Lower leg skin (tissue), 4 donors: ENCODE data around the gene KCNMB4. TPM values are rescaled to one million over a fixed set of nuclear protein-coding genes. Genes with fewer than 3 reads are reported as not detected.
A peak's percentile ranks its signal among the peaks of the same experiment; 100 is the strongest.

Source experiments
- DNase-seq, 2 donors: peaks; one replicate each; pipeline ENCODE4 v3.0.0-alpha.2; 2019; ENCODE audit warnings: low spot score in 2 of 2
- H3K4me3 ChIP-seq: fragments of 200-600 bp; sonication (generic); 2 replicates; pipeline ENCODE4 v1.5.1; 2017; ENCODE audit warnings: mild to moderate bottlenecking, low read depth; ENCODE audit not compliant: poor library complexity, severe bottlenecking
- POLR2A ChIP-seq, 2 donors: fragments of 450-650 bp; IDR thresholded peaks; one replicate each; pipeline ENCODE4 v1.6.1; 2016 to 2017; ENCODE audit warnings: antibody characterized with exemption in 2 of 2, mild to moderate bottlenecking in 1 of 2, moderate library complexity in 1 of 2
- WGBS, 2 donors: methylation state at CpG; one replicate each; pipeline ENCODE4 v1.1.5; 2018; 5-methylcytosine and 5-hydroxymethylcytosine counted together
- intact Hi-C: fragments of 100-400 bp; cut with DNase I; formaldehyde crosslinking; loops from one replicate; pipeline ENCODE4 v1.15.0; 2023; ENCODE audit warnings: low total_unique reads
- total RNA-seq, 4 donors: library from RNA; depleted of rRNA; stranded (reverse); fragments of >200 nt; gene quantifications; one replicate each; pipeline ENCODE4 v1.1.0, GENCODE V29; 2016
- TF ChIP-seq, protein P1 (sequence below), 3 donors: fragments of 450-650 bp; IDR thresholded peaks; one replicate each; pipeline ENCODE4 v1.5.1; 2016; ENCODE audit warnings: antibody characterized with exemption in 3 of 3, mild to moderate bottlenecking in 3 of 3, moderate library complexity in 2 of 3

KCNMB4 gene
- 1 to 10 TPM; 3.2 to 4.4 (median 4.0) TPM for total RNA-seq

DNA sequence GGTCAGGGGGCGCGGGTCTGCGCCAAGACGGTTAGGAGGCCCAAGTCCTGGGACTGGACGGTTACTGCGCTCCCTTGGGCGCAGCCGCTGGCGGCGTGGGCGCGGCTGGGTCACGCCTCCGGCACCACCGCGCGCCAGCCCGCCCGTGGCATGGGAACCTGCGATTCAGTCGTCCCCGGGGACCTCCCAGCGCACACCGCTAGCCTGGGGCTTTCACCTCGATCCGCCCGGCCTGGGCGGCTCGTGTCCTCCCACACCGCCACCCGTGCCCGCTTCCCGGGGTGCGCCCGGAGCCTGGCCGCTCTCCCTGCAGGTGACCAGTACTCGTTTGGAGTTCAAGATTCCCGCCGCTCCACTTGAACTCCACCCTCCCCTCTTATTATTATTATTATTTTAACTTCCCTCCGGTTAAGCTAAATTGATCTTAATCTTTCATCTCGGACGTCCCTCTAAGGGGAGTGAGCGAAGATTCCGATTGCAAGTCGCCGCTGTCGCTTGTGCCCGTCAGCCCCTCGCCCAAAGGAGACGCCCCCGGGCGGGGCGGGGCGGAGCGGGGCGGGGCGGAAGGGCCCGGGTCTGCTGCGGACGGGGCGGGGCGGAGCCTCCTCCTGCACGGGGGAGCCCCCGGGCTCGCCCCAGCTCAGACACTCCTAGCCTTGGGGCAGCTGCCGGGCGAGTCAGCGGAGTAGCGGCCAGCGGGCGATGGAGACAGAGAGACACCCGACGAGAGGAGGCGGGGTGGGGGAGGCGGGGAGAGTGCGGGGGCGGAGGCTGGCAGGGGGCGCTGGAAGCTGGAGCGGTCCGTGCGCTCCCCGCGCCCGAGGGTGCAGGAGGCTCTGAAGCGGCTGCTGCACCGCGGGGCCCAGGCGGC lies at the start of gene KCNMB4:
TSS of gene KCNMB4 (plus strand) at position 643 of the 871 bp plus-strand sequence. CDS start 445 bp downstream, outside the sequence.
- WGBS, 2 donors, result 0 to 1% methylated on average over 50 to 59 of the region's 88 CpGs
- intact Hi-C loops, result no loop called here
- DNase-seq, result peak; percentile 35 to 87
- TF ChIP-seq POLR2A (IDR thresholded peaks at IDR 0.05), result no peak
- TF ChIP-seq, protein P1, sequence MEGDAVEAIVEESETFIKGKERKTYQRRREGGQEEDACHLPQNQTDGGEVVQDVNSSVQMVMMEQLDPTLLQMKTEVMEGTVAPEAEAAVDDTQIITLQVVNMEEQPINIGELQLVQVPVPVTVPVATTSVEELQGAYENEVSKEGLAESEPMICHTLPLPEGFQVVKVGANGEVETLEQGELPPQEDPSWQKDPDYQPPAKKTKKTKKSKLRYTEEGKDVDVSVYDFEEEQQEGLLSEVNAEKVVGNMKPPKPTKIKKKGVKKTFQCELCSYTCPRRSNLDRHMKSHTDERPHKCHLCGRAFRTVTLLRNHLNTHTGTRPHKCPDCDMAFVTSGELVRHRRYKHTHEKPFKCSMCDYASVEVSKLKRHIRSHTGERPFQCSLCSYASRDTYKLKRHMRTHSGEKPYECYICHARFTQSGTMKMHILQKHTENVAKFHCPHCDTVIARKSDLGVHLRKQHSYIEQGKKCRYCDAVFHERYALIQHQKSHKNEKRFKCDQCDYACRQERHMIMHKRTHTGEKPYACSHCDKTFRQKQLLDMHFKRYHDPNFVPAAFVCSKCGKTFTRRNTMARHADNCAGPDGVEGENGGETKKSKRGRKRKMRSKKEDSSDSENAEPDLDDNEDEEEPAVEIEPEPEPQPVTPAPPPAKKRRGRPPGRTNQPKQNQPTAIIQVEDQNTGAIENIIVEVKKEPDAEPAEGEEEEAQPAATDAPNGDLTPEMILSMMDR (IDR thresholded peaks at IDR 0.05), result no peak
- H3K4me3 ChIP-seq, result peak within 1 kb of the TSS; percentile 65

DNA sequence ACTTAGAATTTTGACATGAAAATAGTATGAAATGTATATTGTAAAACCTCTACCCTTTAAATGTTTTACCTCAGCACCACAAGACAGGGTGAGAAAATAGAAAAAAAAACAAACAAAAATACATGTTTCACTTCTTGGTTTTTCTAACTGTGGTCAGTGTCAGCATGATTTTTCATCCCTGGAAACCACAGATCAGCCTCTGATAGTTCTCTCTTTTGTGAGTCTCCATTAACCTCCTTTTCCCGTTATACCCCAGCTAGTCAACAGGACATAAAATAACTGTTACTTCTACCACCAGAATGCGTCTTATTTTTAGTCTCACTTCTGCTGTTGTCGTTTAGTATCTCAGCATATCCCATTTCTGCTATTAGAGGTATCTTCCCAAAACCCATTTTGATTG lies 48.3 kb upstream of the KCNMB4 start:
- TF ChIP-seq POLR2A (IDR thresholded peaks at IDR 0.05), result no peak
- TF ChIP-seq, protein P1 (IDR thresholded peaks at IDR 0.05), result no peak
- 82 to 87% methylated on average over 3 of the region's 3 CpGs for WGBS, 2 donors
- DNase-seq, result no peak
- intact Hi-C loops, result no loop called here
- H3K4me3 ChIP-seq, result no peak overlapping the region

DNA sequence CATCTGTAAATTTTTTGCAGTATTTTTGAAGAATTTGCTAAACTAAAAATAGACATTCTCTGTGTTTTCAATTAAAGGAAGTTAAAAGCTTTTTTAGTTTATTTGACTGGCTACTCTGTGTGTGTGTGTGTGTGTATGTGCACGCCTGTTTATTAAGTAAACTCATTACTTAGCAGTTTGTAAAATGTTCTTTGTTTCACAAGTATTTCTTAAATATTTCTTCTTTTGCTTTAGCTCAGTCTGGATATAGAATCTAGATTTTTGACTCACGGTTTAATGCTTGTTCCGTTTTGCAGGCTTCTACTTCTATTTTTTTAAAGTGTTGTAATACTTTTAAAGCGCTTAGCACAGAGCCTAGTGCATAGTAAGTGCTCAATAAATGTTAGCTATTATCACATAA lies 46.5 kb upstream of the KCNMB4 start:
- DNase-seq, result no peak
- no peak for TF ChIP-seq POLR2A (IDR thresholded peaks at IDR 0.05)
- TF ChIP-seq, protein P1 (IDR thresholded peaks at IDR 0.05), result no peak
- 75 to 83% methylated on average over 4 of the region's 4 CpGs for WGBS, 2 donors
- no peak overlapping the region for H3K4me3 ChIP-seq
- intact Hi-C loops, result no loop called here

- intact Hi-C loops, result no loop called here
- no peak overlapping the region for H3K4me3 ChIP-seq
- TF ChIP-seq POLR2A (IDR thresholded peaks at IDR 0.05), result no peak
- TF ChIP-seq, protein P1 (IDR thresholded peaks at IDR 0.05), result no peak
- DNase-seq, result no peak
- WGBS, 2 donors, result 72 to 86% methylated on average over 2 of the region's 2 CpGs
Measured at GRCh38 chr12:70321191-70321590, 44.9 kb upstream of the KCNMB4 start.

- no peak for TF ChIP-seq POLR2A (IDR thresholded peaks at IDR 0.05)
- TF ChIP-seq, protein P1 (IDR thresholded peaks at IDR 0.05), result no peak
- DNase-seq, result no peak
- 96 to 100% methylated on average over 2 of the region's 2 CpGs for WGBS, 2 donors
- H3K4me3 ChIP-seq, result no peak overlapping the region
- intact Hi-C loops, result no loop called here
Measured at GRCh38 chr12:70327541-70327940, 38.5 kb upstream of the KCNMB4 start.
